Parathyroid adenoma (tissue), 2 donors: ENCODE data around the gene DLL3.

Experiments used
- H2AFZ ChIP-seq: fragments of 300-600 bp; sonication (generic); one replicate; pipeline ENCODE4 v1.7.0; 2017; ENCODE audit warnings: antibody characterized with exemption, mild to moderate bottlenecking
- H3K27ac ChIP-seq: fragments of 300-600 bp; sonication (generic); one replicate; pipeline ENCODE4 v1.7.0; 2017
- H3K27me3 ChIP-seq: fragments of 300-600 bp; sonication (generic); one replicate; pipeline ENCODE4 v1.7.0; 2017; ENCODE audit warnings: low read length; ENCODE audit not compliant: control insufficient read depth, insufficient read depth
- H3K36me3 ChIP-seq: fragments of 300-600 bp; sonication (generic); one replicate; pipeline ENCODE4 v1.7.0; 2017; ENCODE audit warnings: low read length; ENCODE audit not compliant: control insufficient read depth, insufficient read depth
- H3K4me1 ChIP-seq: fragments of 300-600 bp; sonication (generic); one replicate; pipeline ENCODE4 v1.7.0; 2017; ENCODE audit warnings: control low read depth
- H3K4me2 ChIP-seq: fragments of 300-600 bp; sonication (generic); one replicate; pipeline ENCODE4 v1.7.0; 2017; ENCODE audit warnings: low read length
- H3K4me3 ChIP-seq: fragments of 300-600 bp; sonication (generic); one replicate; pipeline ENCODE4 v1.7.0; 2017; ENCODE audit warnings: low read depth, low read length
- H3K79me2 ChIP-seq: fragments of 300-600 bp; sonication (generic); one replicate; pipeline ENCODE4 v1.7.0; 2017; ENCODE audit warnings: control low read depth
- H3K9ac ChIP-seq: fragments of 300-600 bp; sonication (generic); one replicate; pipeline ENCODE4 v1.7.0; 2017; ENCODE audit warnings: mild to moderate bottlenecking
- H3K9me3 ChIP-seq: fragments of 300-600 bp; sonication (generic); one replicate; pipeline ENCODE4 v1.7.0; 2017; ENCODE audit warnings: low read length; ENCODE audit not compliant: control insufficient read depth
- TF ChIP-seq, protein P1 (sequence below): fragments of 300-600 bp; sonication (generic); IDR thresholded peaks from one replicate; pipeline ENCODE4 v1.7.0; 2017; ENCODE audit warnings: antibody characterized with exemption, mild to moderate bottlenecking
- donor health status: primary hyperparathyroidism.

DLL3 gene

GRCh38 chr19:39546599-39546998 lies 47.9 kb downstream of the DLL3 start:
- Histone ChIP-seq H3K79me2 (no peaks in the 10 kb centered on the region), H3K4me2 (no peak overlapping the region), H3K4me3 (no peak overlapping the region), H3K4me1 (no peaks in the 10 kb centered on the region), H3K27ac (no peak overlapping the region), H3K36me3 (no peaks in the 10 kb centered on the region), H3K9ac (no peak overlapping the region), H3K9me3 (no peaks in the 10 kb centered on the region), H3K27me3 (no peaks in the 10 kb centered on the region), H2AFZ (no peak overlapping the region)
- TF ChIP-seq, protein P1, sequence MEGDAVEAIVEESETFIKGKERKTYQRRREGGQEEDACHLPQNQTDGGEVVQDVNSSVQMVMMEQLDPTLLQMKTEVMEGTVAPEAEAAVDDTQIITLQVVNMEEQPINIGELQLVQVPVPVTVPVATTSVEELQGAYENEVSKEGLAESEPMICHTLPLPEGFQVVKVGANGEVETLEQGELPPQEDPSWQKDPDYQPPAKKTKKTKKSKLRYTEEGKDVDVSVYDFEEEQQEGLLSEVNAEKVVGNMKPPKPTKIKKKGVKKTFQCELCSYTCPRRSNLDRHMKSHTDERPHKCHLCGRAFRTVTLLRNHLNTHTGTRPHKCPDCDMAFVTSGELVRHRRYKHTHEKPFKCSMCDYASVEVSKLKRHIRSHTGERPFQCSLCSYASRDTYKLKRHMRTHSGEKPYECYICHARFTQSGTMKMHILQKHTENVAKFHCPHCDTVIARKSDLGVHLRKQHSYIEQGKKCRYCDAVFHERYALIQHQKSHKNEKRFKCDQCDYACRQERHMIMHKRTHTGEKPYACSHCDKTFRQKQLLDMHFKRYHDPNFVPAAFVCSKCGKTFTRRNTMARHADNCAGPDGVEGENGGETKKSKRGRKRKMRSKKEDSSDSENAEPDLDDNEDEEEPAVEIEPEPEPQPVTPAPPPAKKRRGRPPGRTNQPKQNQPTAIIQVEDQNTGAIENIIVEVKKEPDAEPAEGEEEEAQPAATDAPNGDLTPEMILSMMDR: no peak

GRCh38 chr19:39550197-39550596 lies 51.5 kb downstream of the DLL3 start:
- Histone ChIP-seq H3K36me3 (no peaks in the 10 kb centered on the region), H3K4me3 (no peak overlapping the region), H3K4me2 (no peak overlapping the region), H2AFZ (no peak overlapping the region), H3K9ac (no peak overlapping the region), H3K9me3 (no peaks in the 10 kb centered on the region), H3K4me1 (no peaks in the 10 kb centered on the region), H3K27me3 (no peaks in the 10 kb centered on the region), H3K27ac (no peak overlapping the region), H3K79me2 (no peaks in the 10 kb centered on the region)
- TF ChIP-seq, protein P1: no peak

DNA sequence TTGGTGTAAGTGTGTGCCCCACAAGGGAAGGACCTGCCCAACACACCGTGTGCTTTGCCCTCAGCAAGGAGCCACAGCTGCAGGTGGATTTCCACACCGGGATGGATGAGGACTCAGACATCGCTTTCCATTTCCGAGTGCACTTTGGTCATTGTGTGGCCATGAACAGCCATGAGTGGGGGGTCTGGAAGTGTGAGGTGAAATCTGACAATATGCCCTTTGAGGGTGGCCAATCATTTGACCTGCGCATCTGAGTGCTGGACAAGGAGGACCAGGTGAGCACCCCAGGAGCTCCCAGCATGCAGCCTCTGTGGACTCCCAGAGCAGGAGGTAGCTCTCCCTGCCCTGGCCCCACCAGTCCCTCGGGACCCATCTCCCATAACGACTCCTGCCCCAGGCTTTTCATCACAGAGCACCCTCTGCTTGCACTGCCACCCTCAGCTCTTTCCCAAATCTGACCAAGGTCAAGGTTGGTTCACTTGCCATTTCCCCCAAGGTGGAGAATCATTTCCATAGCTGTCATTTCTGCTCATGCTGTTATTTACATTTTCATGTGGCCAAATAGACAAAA lies 54.4 kb downstream of the DLL3 start:
- no peaks in the 10 kb centered on the region for H3K79me2 ChIP-seq
- TF ChIP-seq, protein P1: no peak
- H3K9ac ChIP-seq: no peak overlapping the region
- H3K4me1 ChIP-seq: peaks cover 5% of the 10 kb centered on the region
- H3K4me3 ChIP-seq: no peak overlapping the region
- H3K36me3 ChIP-seq: no peaks in the 10 kb centered on the region
- no peak overlapping the region for H2AFZ ChIP-seq
- no peaks in the 10 kb centered on the region for H3K27me3 ChIP-seq
- H3K4me2 ChIP-seq: no peak overlapping the region
- no peak overlapping the region for H3K27ac ChIP-seq
- H3K9me3 ChIP-seq: no peaks in the 10 kb centered on the region

- TF ChIP-seq, protein P1: no peak
- H2AFZ ChIP-seq: no peak overlapping the region
- peaks cover 13% of the 10 kb centered on the region for H3K4me1 ChIP-seq
- no peaks in the 10 kb centered on the region for H3K27me3 ChIP-seq
- no peak overlapping the region for H3K4me2 ChIP-seq
- H3K9ac ChIP-seq: no peak overlapping the region
- H3K4me3 ChIP-seq: no peak overlapping the region
- no peaks in the 10 kb centered on the region for H3K9me3 ChIP-seq
- no peaks in the 10 kb centered on the region for H3K79me2 ChIP-seq
- no peak overlapping the region for H3K27ac ChIP-seq
- no peaks in the 10 kb centered on the region for H3K36me3 ChIP-seq
These were observed 56.1 kb downstream of the DLL3 start for GRCh38 chr19:39554701-39555311.

- TF ChIP-seq, protein P1: no peak
These were observed 57.1 kb downstream of the DLL3 start for GRCh38 chr19:39555883-39556282.

More at GRCh38 chr19:39555883-39556282, 57.1 kb downstream of the DLL3 start:
- peaks cover 13% of the 10 kb centered on the region for H3K4me1 ChIP-seq
- H2AFZ ChIP-seq: no peak overlapping the region
- H3K79me2 ChIP-seq: no peaks in the 10 kb centered on the region
- H3K4me2 ChIP-seq: no peak overlapping the region
- no peak overlapping the region for H3K4me3 ChIP-seq
- no peaks in the 10 kb centered on the region for H3K36me3 ChIP-seq
- no peaks in the 10 kb centered on the region for H3K27me3 ChIP-seq
- no peak overlapping the region for H3K9ac ChIP-seq
- no peaks in the 10 kb centered on the region for H3K9me3 ChIP-seq
- H3K27ac ChIP-seq: no peak overlapping the region
